Right lobe of liver (tissue), 6 donors: ENCODE measurements around the gene SMG1. TPM values are rescaled to one million over a fixed set of nuclear protein-coding genes. Genes with fewer than 3 reads are reported as not detected.
"Not testable (repeated sequence)": the region's sequence is repeated elsewhere in the genome, so short reads cannot be mapped to it uniquely, and the experiment has no call there.

Source experiments
- ATAC-seq, 4 donors: fragments of 200-7000 bp; cut with Tn5 transposase; one replicate each; pipeline ENCODE4 v1.9.1; 2020; ENCODE audit warnings: mild to moderate bottlenecking in 4 of 4, moderate library complexity in 4 of 4
- DNase-seq, 3 donors: peaks; one replicate each; pipeline ENCODE4 v3.0.0-alpha.2; 2020
- H3K27ac ChIP-seq, 3 donors: fragments of 200-600 bp; one replicate each; pipeline ENCODE4 v1.8.0; 2022
- H3K27me3 ChIP-seq, 2 donors: fragments of 200-600 bp; one replicate each; pipeline ENCODE4 v1.8.0; 2022
- H3K36me3 ChIP-seq, 4 donors: fragments of 200-600 bp; sonication (generic) in 1 of 4; one replicate each; pipeline versions ENCODE4 v1.5.1 to v1.8.0; 2017 to 2022; ENCODE audit warnings: control low read depth in 1 of 4
- H3K4me1 ChIP-seq, 4 donors: fragments of 200-600 bp; sonication (generic) in 1 of 4; one replicate each; pipeline versions ENCODE4 v1.5.1 to v1.8.0; 2017 to 2022; ENCODE audit warnings: control low read depth in 1 of 4
- H3K4me3 ChIP-seq, 3 donors: fragments of 200-600 bp; one replicate each; pipeline ENCODE4 v1.8.0; 2022
- H3K9me3 ChIP-seq, 4 donors: fragments of 200-600 bp; sonication (generic) in 1 of 4; one replicate each; pipeline versions ENCODE4 v1.5.1 to v1.8.0; 2017 to 2022; ENCODE audit warnings: control low read depth in 1 of 4
- POLR2A ChIP-seq: fragments of 450-650 bp; IDR thresholded peaks from one replicate; pipeline ENCODE4 v1.6.1; 2017; ENCODE audit warnings: antibody characterized with exemption, mild to moderate bottlenecking
- WGBS: methylation state at CpG from one replicate; pipeline ENCODE4 v1.1.6; 2018; ENCODE audit warnings: low coverage, low lambda C conversion rate; ENCODE audit not compliant: insufficient coverage; ENCODE audit errors: missing lambda C conversion rate; 5-methylcytosine and 5-hydroxymethylcytosine counted together
- intact Hi-C, 2 donors: fragments of 100-400 bp; cut with DNase I; formaldehyde crosslinking; loops; one replicate each; pipeline versions ENCODE4 v1.11.2 to v1.14.1; 2022
- total RNA-seq, 6 experiments: library from RNA; depleted of rRNA in 2 of 6; stranded (reverse); fragments of >200 nt in 2 of 6; fragmentation: NEBNext Ultra II Directional in 3 of 6; extraction: Animal tissue kit (Norgen Biotek cat#: 25700) in 3 of 6; gene quantifications; one replicate each; pipeline versions ENCODE4 v1.1.0 to v1.2.4, GENCODE V29; 2016 to 2023
- TF ChIP-seq, protein P1 (sequence below), 4 donors: fragments of 200-600 bp in 3 of 4; fragments of 450-650 bp in 1 of 4; IDR thresholded peaks; one replicate each; pipeline versions ENCODE4 v1.5.1 to v1.8.0; 2016 to 2022; ENCODE audit warnings: antibody characterized with exemption in 4 of 4, mild to moderate bottlenecking in 2 of 4
- donor health status: DM: no; HTN: yes; CAD: no.
- donor health status: DM: no; HTN: no; CAD: no.
- donor health status: DM: no; HTN: no; CAD: no.
- donor health status: DM: no; HTN: yes; CAD: no.
- donor health status: DM: no; HTN: yes; CAD: no.

SMG1 gene
- total RNA-seq, 6 experiments from 2014 or later, result 29.6 to 45.9 (median 33.8) TPM

DNA sequence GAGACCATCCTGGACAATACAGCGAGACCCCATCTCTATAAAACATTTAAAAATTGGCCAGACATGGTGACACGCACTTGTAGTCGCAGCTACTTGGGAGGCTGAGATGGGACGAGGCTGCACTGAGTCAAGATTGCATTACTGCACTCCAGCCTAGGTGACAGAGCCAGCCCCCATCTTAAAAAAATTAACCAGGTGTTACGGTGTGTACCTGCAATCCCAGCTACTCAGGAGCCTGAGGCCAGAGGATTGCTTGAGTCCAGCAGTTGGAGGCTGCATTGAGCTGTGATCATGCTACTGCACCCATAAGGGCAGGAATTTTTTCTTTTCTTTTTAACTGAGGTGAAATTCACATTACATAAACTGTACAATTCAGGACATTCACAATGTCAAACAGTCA, 40.6 kb upstream of the SMG1 start:
- no peaks in the 10 kb centered on the region for H3K27me3 ChIP-seq
- TF ChIP-seq POLR2A, result no peak
- TF ChIP-seq, protein P1, sequence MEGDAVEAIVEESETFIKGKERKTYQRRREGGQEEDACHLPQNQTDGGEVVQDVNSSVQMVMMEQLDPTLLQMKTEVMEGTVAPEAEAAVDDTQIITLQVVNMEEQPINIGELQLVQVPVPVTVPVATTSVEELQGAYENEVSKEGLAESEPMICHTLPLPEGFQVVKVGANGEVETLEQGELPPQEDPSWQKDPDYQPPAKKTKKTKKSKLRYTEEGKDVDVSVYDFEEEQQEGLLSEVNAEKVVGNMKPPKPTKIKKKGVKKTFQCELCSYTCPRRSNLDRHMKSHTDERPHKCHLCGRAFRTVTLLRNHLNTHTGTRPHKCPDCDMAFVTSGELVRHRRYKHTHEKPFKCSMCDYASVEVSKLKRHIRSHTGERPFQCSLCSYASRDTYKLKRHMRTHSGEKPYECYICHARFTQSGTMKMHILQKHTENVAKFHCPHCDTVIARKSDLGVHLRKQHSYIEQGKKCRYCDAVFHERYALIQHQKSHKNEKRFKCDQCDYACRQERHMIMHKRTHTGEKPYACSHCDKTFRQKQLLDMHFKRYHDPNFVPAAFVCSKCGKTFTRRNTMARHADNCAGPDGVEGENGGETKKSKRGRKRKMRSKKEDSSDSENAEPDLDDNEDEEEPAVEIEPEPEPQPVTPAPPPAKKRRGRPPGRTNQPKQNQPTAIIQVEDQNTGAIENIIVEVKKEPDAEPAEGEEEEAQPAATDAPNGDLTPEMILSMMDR (IDR thresholded peaks at IDR 0.05), result no peak
- no peaks in the 10 kb centered on the region for H3K36me3 ChIP-seq
- no peak overlapping the region for H3K4me3 ChIP-seq
- no peaks in the 10 kb centered on the region for H3K9me3 ChIP-seq
- no CpG with 5 or more reads among the region's 5 CpGs for WGBS
- no peak for DNase-seq
- no peak for ATAC-seq
- intact Hi-C loops, result loop anchor here in 1 of 2 donors (10.0 kb wide), 1 partner anchor 162 kb away; the partner anchor contains the start of gene ARL6IP1
- no peaks in the 10 kb centered on the region for H3K4me1 ChIP-seq
- H3K27ac ChIP-seq, result no peak overlapping the region

DNA sequence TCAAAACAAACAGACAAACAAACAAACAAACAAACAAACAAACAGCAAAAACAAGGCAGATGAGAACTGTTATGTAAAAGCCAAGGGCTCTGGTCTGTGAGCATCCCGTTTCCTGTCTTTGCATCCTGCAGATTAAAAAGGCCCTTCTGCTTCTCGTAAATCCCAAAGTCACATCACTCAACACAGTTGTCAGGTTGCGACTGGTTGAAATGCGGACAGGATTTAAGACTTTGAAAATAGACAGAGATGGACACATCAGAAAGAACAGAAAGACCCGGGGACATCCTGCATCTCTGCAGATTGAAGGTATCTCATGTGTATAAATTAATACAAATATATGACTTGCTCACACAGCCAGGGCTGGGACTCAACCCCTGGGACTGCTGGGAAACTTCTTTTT, 39.3 kb upstream of the SMG1 start:
- DNase-seq (no peak), ATAC-seq (no peak)
- no peak for TF ChIP-seq POLR2A
- TF ChIP-seq, protein P1 (IDR thresholded peaks at IDR 0.05), result no peak
- H3K36me3 ChIP-seq, result no peaks in the 10 kb centered on the region
- intact Hi-C loops, result loop anchor here in 1 of 2 donors (10.0 kb wide), 1 partner anchor 161 kb away; the partner anchor contains the start of gene ARL6IP1
- H3K9me3 ChIP-seq, result no peaks in the 10 kb centered on the region
- H3K27ac ChIP-seq, result no peak overlapping the region
- no peaks in the 10 kb centered on the region for H3K4me1 ChIP-seq
- no peaks in the 10 kb centered on the region for H3K27me3 ChIP-seq
- WGBS, result 84% methylated on average over 3 of the region's 5 CpGs
- no peak overlapping the region for H3K4me3 ChIP-seq

DNA sequence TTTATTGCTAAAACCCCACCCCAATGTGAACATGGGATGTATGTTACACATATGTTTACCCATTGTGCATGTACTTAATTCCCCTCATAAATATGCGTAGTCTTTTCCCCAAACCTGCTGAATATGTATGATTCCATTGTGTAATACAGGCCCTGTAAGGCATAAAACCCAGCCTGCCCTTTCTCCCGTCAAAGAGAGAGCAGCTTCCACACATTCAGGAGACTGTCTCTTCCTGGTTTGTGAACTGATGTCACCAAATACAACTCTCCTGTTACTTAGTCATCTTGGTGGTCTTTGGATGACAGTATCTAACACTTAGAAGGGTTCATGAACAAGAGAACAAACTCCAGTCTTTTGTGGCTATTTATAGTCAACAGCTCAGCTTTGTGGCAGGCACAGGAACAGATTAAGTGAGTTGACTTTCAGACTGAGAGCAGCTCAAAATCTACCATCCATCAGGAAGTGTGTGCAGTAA, 32.9 kb upstream of the SMG1 start:
- H3K27ac ChIP-seq, result no peak overlapping the region
- WGBS, result 100% methylated on average over 1 of the region's 2 CpGs
- intact Hi-C loops, result no loop called here
- H3K9me3 ChIP-seq, result no peaks in the 10 kb centered on the region
- H3K4me1 ChIP-seq, result no peaks in the 10 kb centered on the region
- no peaks in the 10 kb centered on the region for H3K36me3 ChIP-seq
- DNase-seq, result no peak
- ATAC-seq, result no peak
- TF ChIP-seq POLR2A, result no peak
- TF ChIP-seq, protein P1 (IDR thresholded peaks at IDR 0.05), result no peak
- no peak overlapping the region for H3K4me3 ChIP-seq
- no peaks in the 10 kb centered on the region for H3K27me3 ChIP-seq

DNA sequence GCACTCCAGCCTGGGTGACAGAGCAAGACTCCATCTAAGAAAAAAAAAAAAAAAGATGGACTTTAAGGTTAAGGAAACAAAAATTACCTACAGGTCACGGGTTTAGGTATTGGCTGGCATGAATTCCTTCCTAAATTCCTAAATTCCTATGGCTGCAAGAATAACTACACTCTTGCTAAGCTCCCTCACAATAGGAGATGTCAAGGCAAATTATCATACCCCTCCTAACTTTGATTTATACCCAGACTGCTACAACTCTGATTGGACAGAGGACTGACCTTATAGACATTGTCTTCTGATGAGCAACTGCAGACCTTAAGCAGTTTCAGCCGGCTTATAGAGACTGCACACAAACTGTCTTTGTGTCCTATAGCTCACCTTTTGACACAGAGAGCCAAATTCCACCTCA, 32.4 kb upstream of the SMG1 start:
- WGBS, result 89% methylated on average over 2 of the region's 2 CpGs
- H3K27ac ChIP-seq, result no peak overlapping the region
- ATAC-seq (no peak), DNase-seq (no peak)
- H3K4me1 ChIP-seq, result no peaks in the 10 kb centered on the region
- H3K9me3 ChIP-seq, result no peaks in the 10 kb centered on the region
- no peaks in the 10 kb centered on the region for H3K36me3 ChIP-seq
- intact Hi-C loops, result no loop called here
- TF ChIP-seq POLR2A, result no peak
- TF ChIP-seq, protein P1 (IDR thresholded peaks at IDR 0.05), result no peak
- H3K27me3 ChIP-seq, result no peaks in the 10 kb centered on the region
- H3K4me3 ChIP-seq, result no peak overlapping the region

DNA sequence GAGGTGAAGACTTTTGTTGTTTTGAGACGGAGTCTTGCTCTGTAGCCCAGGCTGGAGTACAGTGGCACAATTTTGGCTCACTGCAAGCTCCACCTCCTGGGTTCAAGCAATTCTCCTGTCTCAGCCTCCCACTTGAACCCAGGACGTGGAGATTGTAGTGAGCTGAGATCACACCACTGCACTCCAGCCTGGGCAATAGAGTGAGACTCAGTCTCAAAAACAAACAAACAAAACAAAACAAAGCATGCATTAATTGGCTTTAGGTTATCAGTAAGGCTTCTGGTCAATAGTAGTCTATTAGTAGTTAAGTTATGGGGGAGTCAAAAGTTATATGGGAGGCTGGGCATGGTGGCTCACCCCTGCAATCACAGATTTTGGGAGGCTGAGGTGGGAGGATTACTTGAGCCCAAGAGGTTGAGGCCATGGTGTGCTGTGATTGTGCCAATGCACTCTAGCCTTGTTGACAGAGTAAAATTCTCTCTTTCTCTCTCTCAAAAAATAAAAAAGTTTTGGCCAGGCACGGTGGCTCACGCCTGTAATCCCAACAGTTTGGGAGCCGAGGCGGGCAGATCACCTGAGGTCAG, 30.5 kb upstream of the SMG1 start:
- H3K27me3 ChIP-seq, intact Hi-C loops, H3K27ac ChIP-seq, H3K9me3 ChIP-seq, H3K4me3 ChIP-seq, H3K36me3 ChIP-seq, DNase-seq, H3K4me1 ChIP-seq, ATAC-seq: not testable (repeated sequence)
- 71% methylated on average over 5 of the region's 6 CpGs for WGBS

DNA sequence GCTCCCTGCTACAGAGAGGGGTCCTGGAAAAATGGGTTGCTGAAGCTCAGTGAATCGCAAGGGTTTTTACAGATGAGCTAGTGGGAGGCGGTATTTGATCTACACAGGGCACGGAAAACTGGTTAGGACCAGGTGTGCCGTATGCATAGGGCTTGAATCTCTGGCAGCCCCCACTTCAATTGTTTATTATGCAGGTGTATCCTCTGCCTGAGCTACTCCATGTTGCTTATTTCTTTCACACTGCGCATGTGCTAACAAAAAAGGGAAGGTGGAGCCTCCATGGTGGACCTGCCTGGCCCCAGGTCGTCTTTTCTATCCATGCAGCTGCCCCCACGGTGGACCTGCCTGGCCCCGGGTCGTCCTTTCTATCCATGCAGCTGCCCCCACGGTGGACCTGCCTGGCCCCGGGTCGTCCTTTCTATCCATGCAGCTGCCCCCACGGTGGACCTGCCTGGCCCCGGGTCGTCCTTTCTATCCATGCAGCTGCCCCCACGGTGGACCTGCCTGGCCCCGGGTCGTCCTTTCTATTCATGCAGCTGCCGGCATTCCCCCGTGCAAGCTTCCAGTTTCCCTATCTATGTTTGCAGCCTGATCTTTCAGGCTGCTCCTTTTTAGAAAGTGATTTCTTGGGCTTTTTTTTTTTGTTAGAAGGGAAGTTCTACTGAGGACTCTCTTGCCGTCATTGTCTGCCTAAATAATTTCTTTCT, 29.8 kb upstream of the SMG1 start:
- H3K27ac ChIP-seq, H3K4me1 ChIP-seq: not testable (repeated sequence)

More for the DNA sequence above, 29.8 kb upstream of the SMG1 start:
- H3K36me3 ChIP-seq, DNase-seq, H3K9me3 ChIP-seq, intact Hi-C loops, H3K27me3 ChIP-seq, H3K4me3 ChIP-seq: not testable (repeated sequence)
- 32% methylated on average over 13 of the region's 21 CpGs for WGBS
- ATAC-seq, result peak in 1 of 4 donors; percentile 62
